NCI-H128 (cell line): ENCODE results near the gene PTGS1.
"Not testable (repeated sequence)": the region's sequence is repeated elsewhere in the genome, so short reads cannot be mapped to it uniquely, and the experiment has no call there.

Experiments used
- DNase-seq: peaks from one replicate; lab custom pipeline; 2025; ENCODE audit not compliant: unreplicated experiment; lab: John Stamatoyannopoulos, UW

The PTGS1 gene

DNA sequence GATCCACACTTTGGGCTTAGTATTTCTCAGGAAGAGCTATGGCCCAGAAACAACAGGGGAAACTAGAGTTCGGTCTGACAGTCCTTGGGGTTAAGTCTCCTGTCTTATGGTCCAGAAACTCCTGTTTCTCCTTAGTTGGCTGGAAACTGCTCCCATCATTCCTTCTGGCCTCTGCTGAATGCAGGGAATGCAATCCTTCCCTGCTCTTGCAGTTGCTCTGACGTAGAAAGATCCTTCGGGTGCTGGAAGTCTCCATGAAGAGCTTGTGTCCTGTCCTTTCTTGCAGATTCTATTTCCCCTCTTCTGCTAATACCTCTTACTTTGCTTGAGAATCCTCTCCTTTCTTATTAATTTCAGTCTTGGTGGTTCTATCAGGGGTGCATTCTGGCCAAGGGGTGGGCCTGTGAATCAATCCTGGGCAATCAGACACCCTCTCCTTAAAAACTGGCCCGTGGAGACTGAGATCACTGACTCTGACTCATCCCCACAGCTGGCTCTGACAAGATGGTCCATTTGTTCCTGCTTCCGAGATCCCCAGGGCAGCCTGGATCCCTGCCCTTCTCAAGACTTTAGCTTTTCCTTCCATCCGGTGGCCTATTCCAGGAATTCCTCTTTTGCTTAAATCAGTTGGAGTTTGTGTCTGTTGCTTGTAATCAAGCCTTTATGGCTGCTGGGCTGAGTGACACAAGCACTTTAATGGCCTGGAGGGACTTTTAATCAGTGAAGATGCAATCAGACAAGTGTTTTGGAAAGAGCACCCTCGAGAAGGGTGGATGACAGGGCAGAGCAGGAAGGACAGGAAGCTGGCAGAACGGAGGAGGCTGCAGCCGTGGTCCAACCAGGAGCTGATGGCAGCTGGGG lies 23.7 kb downstream of the PTGS1 start:
- DNase-seq: no peak

DNA sequence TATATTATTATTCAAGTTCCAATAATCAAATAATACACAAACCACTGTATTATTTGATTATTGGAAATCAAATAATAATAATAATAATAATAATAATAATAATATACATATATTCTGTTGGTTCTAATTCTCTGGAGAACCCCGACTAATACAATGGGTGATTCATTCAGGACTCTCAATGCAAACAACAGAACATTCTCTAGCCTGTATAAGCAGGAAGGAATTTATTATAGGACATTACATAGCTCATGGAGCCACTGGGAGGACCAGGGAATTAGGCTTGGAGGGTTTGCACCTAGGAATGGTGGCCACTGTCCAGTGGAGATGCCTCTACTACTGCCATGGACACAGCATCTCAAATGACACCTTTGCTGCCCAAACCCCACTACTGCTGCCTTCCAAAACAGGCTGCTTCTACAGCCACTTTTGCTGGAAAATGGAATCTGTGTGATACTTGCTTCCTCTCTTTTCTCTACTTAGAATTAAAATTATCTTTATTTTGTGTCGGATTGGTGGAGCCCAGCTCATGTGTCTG lies 25.9 kb downstream of the PTGS1 start:
- no peak for DNase-seq

DNA sequence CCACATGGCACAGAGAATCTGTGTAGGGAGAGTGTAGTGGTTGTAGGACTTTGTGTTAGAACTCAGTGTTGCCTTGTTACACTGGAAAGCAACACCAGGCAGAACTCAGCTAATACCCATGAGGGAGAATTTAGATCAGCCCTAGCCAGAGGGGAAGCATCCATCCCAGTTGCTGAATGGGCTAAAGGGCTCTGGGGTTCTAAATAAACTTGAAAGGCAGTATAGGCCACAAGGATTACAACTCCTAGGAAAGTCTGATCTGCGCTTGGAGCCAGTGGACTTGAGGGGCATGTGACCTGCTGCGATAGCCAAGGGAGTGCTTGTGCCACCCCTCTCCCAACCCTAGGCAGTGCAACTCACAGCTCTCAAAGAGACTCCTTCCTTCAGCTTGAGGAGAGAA lies 26.9 kb downstream of the PTGS1 start:
- DNase-seq: no peak

DNA sequence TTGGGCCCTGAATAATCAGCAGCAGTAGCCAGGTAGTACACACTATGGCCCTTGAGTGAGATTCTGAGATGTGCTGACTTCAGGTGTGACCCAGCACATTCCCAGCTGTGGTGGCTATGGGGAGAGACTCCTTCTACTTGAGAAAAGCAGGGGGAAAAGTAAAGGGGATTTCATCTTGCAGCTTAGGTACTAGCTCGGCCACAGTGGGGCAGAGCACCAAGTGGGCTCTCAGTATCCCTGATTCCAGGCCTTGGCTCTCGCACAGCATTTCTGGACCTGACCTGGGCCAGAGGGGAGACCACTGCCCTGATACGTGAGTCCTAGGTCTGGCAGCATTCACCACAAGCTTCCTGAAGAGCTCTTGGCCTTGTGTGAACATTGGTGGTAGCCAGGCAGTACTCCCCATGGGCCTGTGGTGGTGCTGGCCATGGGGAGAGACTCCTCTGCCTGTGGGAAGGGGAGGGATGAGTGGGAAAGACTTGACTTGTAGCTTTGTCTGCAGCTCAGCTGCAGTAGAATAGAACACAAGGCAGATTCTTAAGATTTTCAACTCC lies 27.6 kb downstream of the PTGS1 start:
- DNase-seq: no peak

DNA sequence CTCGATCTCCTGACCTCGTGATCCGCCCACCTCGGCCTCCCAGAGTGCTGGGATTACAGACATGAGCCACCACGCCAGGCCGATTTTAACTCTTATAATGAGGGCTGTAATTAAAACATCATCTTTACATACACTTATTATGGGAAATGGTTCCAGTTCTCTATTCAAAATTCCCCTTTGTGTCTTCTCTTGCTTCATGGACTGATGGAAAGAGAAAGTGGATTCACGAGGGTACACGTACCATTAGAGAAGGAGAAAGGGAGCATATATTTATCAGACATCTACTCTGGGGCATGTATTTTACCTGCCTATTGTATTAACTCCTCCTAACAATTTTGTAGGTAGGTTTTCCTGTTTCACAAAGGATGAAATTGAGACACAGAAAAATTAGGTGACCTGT lies 31.1 kb downstream of the PTGS1 start:
- no peak for DNase-seq

DNA sequence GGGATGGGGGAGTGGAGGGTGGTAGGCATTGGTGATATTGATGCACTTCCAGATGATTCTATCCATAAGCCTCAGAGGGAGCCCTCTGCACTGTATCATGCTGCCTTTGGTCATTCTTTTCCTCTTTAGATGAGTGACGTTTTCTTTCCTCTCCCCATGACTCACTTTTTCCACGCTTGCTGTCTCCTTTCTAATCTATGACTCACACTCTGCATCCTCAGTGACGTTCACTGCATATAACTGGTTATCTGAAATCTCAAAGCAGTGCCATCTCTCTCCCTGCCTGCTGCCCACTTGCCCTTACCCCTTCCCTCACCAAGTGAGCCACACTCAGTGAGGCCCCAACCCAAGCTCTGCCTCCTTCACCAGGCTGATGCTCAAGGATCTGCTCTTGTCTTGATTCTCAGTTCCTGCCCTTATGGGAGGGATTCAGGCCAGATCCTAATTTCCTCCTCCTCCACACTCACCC lies 31.6 kb downstream of the PTGS1 start:
- DNase-seq: no peak

DNA sequence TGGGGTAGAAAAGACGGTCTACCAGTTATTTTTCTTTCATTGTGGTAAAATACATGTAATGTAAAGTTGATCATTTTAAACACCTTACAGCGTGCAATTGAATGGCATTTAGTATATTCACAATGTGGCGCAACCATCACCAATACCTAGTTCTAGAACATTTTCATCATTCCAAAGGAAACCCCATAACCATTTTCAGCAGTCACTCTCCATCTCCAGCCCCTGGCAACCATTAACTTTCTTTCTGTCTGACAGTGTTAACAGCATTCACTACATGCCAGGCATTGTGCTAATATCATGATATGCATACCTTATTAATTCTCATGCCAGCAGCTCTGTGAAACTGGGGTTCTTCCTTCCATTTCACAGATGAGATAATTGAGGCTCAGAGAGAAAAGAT lies 32.0 kb downstream of the PTGS1 start:
- no peak for DNase-seq

DNA sequence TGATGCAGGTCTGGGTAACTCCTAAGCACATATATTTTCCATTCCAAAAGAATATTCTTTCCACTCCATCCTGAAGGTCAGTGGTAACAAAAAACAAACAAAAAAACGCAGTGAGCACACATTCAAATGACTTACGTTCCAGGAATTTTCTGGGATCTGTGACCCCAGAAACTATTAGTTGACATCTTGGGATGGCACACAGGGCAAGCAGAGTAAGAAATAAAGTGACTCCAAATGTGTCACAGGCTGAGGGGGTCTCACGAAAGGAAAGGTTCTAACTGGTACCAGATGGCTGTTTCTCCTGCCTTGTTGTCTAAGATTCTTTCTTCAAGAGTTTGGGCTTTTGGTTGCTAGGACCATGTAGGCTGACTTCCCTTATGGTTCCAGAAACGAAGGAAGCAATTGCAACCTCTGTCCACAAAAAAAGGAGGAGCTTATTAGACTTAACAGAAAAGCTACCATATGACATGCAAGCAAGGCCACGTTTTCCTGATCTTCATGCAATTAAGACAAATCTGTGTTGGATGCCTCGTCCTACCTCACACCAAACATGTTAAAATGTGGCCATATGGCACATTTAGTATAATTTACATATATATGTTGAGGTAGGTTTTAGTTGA lies 32.7 kb downstream of the PTGS1 start:
- no peak for DNase-seq

DNA sequence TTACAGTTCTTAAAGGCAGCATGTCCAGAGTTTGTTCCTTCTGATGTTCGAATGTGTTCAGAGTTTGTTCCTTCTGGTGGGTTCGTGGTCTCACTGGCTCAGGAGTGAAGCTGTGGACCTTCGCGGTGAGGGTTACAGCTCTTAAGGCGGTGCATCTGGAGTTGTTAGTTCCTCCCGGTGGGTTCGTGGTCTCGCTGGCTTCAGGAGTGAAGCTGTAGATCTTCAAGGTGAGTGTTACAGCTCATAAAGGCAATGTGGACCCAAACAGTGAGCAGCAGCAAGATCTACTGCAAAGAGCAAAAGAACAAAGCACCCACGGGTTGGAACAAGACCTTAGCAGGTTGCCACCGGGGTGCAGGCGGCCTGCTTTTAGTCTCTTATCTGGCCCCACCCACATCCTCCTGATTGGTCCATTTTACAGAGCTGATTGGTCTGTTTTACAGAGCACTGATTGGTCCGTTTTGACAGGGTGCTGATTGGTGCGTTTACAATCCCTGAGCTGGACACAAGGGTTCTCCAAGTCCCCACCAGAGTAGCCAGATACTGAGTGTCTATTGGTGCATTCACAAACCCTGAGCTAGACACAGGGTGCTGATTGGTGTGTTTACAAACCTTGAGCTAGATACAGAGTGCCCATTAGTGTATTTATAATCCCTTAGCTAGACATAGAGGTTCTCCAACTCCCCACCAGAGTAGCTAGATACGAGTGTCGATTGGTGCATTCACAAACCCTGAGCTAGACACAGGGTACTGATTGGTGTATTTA lies 34.7 kb downstream of the PTGS1 start:
- not testable (repeated sequence) for DNase-seq

DNA sequence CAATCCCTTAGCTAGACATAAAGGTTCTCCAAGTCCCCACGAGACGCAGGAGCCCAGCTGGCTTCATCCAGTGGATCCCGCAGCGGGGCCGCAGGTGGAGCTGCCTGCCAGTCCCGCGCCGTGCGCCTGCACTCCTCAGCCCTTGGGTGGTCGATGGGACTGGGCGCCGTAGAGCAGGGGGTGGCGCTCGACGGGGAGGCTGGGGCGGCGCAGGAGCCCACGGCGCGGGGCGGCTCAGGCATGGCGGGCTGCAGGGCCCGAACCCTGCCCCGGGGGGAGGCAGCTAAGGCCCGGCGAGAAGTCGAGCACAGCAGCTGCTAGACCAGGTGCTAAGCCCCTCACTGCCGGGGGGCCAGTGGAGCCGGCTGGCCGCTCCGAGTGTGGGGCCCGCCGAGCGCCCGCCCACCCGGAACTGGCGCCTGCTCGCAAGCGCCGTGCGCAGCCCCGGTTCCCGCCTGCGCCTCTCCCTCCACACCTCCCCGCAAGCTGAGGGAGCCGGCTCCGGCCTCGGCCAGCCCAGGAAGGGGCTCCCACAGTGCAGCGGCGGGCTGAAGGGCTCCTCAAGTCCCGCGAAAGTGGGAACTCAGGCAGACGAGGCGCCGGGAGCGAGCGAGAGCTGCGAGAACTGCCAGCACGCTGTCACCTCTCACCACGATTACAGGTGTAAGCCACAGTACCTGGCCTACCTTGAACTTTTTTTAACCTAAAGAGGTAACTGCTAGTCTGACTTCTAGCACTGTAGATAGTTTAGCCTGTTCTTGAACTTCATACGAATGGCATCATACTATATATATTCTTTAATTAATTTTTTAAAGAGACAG lies 35.5 kb downstream of the PTGS1 start:
- no peak for DNase-seq

DNA sequence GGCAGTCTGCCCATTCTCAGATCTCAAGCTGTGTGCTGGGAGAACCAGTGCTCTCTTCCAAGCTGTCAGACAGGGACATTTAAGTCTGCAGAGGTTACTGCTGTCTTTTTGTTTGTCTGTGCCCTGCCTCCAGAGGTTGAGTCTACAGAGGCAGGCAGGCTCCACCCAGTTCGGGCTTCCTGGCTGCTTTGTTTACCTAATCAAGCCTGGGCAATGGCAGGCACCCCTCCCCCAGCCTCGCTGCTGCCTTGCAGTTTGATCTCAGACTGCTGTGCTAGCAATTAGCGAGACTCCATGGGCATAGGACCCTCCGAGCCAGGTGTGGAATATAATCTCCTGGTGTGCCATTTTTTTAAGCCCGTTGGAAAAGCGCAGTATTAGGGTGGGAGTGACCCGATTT lies 43.3 kb downstream of the PTGS1 start:
- not testable (repeated sequence) for DNase-seq

DNA sequence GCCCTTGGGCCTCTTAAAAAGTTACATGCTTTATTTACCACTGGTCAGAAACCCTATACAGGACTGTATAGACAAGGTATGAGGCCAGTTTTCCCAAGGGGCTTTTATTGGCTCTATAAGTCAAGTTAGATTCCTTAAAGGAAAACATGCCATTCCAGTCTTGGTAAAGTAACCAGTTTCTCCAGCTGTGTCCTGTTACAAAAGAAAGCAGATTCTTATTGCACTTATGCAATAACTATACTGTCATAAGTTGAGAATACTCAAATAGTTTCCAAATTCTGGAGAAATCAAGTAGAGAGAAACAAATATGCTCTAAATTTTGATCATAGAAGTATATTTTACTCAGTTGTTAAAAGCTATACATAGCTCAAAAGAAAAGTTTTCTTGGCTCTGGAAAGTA lies 47.2 kb downstream of the PTGS1 start:
- no peak for DNase-seq

DNA sequence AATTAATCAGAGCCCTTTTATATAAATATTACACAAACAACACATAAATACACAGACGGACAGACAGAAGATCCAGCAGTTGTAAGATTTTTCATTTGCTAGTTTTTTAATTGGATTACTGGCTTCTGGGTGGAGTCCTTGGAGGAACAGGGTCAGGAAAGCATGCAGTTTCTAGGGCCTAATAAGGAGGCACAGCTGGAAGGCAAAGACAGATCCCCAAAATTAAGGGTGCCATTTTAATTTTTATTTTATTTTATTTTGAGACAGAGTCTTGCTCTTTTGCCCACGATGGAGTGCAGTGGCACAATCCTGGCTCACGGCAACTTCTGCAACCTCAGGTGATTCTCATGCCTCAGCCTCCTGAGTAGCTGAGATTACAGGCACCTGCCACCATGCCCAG lies 49.5 kb downstream of the PTGS1 start:
- no peak for DNase-seq

DNA sequence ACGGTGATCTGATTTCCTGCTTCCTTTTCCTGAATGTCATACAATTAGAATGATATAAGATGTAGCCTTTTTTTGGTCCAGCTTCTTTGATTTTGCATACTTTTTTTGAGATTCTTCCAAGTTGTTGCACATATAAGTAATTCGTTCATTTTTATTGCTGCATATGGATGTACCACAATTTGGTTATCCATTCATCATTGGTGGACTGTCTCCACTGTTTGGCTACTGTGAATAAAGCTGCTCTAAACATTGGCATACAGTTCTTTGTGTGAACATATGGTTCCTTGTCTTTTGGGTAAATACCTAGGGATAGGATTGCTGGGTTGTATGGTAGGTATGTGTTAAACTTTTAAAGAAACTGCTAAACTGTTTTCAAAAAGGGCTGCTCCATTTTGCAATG lies 54.3 kb downstream of the PTGS1 start:
- DNase-seq: no peak

DNA sequence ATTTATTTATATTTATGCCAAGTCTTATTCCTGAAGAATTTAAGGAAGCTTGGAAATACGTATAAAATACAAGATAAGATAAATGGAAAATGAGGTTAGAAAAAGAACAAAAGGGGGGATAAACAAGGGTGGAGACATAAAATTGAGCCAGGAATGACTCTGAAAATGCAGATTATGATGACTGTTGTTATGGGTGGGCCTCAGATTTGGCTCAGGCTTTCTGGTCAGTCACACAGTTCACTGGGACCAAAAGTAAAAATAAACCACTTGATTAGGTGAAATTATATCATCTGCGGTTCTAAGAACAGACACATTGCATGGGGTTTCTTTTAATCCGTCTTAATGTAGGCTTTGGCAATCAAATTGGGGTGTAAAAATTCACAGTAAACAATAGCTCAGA lies 55.9 kb downstream of the PTGS1 start:
- DNase-seq: no peak

DNA sequence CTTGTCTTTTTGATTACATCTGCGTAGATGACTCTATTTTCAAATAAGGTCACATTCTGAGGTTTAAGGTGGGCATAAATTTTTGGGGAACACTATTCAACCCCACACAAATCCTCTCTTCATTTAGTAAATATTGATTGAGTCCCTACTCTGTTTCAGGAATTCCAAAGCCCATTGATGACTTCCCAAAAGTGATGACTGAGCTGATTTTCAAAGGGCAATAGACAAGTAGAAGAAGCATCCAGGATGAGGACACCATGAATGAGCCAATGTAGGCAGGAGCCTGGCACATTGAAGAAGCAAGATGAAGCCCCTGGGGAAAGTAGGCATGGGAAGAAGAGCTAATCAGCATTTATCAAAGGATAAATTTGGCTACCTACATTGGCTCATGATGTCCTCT lies 71.7 kb downstream of the PTGS1 start:
- DNase-seq: no peak

DNA sequence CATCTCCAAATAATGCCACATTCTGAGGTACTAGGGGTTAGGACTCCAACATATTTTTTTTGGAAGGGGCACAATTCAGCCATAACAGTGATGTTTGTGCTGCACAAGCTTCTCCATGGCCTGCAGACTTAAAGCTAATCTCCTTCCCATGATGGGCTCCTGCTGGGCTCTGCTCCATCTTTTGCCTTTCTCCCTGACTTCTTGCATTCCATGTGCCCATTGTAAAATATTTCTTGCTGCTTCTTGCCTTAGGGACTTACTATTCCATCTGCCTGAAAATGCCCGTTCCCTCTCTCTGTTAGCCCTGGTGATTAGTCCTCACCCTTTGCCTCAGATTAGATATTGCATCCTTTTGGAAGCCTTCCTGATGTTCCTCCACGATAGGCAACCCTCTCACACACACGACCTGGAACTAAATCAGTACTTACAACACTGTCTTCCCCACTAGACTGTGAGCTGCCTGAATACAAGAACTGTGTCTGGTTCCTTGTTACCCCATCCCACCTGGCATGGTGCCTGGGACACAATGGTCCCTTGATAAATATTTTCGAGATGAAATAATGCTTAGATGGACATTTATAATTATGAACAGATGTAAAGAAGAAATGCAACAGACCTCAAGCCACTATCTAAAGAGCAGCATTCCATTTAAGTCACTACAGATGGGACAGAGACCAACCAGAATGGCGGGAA lies 73.4 kb downstream of the PTGS1 start:
- DNase-seq: no peak
